Subcutaneous adipose tissue (tissue), 4 donors: ENCODE results near the gene WWOX. TPM values are rescaled to one million over a fixed set of nuclear protein-coding genes. Genes with fewer than 3 reads are reported as not detected.

ENCODE experiments used
- CTCF ChIP-seq: fragments of 450-650 bp; IDR thresholded peaks from one replicate; pipeline ENCODE4 v1.5.1; 2016; ENCODE audit warnings: low read depth, mild to moderate bottlenecking, control low read depth, antibody characterized with exemption, moderate library complexity
- total RNA-seq, 4 donors: library from RNA; depleted of rRNA; stranded (reverse); fragments of >200 nt; gene quantifications; one replicate each; pipeline ENCODE4 v1.1.0, GENCODE V29; 2016

The WWOX gene
- total RNA-seq, 4 donors from 2014 or later, result 31.4 to 67.8 (median 46.0) TPM

- TF ChIP-seq CTCF, result no peak
Measured at GRCh38 chr16:79136955-79137354, 1037.5 kb downstream of the WWOX start.

- TF ChIP-seq CTCF, result no peak
Measured at GRCh38 chr16:79137426-79137939, 1038.0 kb downstream of the WWOX start.

GRCh38 chr16:79139799-79140198 is 1040.3 kb downstream of the WWOX start:
- no peak for TF ChIP-seq CTCF

GRCh38 chr16:79143026-79143425 is 1043.6 kb downstream of the WWOX start:
- TF ChIP-seq CTCF, result no peak

- no peak for TF ChIP-seq CTCF
Measured at GRCh38 chr16:79150151-79150550, 1050.7 kb downstream of the WWOX start.

DNA sequence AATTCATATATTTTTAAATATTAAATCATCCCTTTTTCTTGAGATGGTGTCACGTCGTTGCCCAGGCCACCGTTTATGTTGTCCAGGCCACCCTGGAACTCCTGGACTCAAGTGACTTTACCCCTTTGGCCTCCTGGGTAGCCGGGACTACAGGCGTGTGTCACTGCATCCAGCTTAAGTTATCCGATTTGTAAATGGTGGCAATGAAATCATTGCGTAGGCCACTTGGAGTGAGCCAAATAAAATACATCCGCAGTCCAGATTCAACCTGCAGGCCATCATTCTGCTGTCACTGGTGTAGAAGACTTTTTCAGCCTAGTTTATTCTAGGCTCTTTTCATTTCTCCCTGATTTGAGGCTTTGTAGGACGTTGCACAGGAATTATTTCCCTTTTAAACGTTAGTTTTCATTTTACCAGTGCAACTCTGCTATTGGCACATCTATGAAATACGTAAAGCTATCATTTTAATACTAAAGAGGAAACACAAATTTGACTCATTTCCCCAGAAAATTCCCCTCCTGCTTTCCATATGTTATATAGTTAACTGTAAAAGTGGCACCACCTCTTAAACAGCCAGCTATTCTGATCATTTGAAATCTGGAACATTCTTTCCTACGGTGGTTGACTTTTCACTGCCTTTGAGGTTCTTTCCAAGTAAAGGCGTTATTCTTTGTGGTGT is 1051.3 kb downstream of the WWOX start:
- no peak for TF ChIP-seq CTCF

DNA sequence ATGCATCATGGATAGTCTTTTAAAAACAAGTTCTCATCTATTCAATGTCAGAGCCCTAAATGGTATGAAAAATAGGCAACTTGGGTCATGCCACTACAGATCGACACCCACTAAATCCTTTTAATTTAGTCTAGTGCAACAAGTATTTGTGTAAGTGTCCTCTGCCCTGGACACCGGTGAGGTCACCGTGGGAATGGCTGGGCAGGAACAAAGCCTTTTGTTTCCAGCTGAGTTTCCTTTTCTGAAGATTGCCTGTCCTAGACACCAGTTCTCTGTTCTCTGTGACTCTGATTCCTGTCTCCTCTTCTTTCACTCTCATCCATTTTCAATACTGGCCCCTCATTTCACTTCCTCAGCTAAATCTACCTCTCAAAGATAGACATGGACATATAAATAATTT is 1054.6 kb downstream of the WWOX start:
- TF ChIP-seq CTCF, result no peak
